Measurements from ENCODE around the gene SESTD1.
A peak's percentile ranks its signal among the peaks of the same experiment; 100 is the strongest.
"Not testable (repeated sequence)": the region's sequence is repeated elsewhere in the genome, so short reads cannot be mapped to it uniquely, and the experiment has no call there.

SESTD1 gene

GRCh38 chr2:179224361-179224760, 40.3 kb downstream of the SESTD1 start:
- TF ChIP-seq PPARA (CRISPR knock-in tag; IDR thresholded peaks at IDR 0.05; ENCODE audit: borderline replicate concordance) (no peak), CSDC2 (CRISPR knock-in tag; IDR thresholded peaks at IDR 0.05) (no peak), CSRNP3 (CRISPR knock-in tag; IDR thresholded peaks at IDR 0.05) (no peak), CREB5 (CRISPR knock-in tag; IDR thresholded peaks at IDR 0.05; ENCODE audit: low read depth) (no peak), ZC3H10 (CRISPR knock-in tag; IDR thresholded peaks at IDR 0.05) (no peak), ESRRG (CRISPR knock-in tag; IDR thresholded peaks at IDR 0.05) (no peak), ISL1 (CRISPR knock-in tag; IDR thresholded peaks at IDR 0.05) (no peak), ZNF565 (CRISPR knock-in tag; conservative IDR thresholded peaks at IDR 0.05; ENCODE audit: low read depth) (no peak)
- TF ChIP-seq, protein P1, sequence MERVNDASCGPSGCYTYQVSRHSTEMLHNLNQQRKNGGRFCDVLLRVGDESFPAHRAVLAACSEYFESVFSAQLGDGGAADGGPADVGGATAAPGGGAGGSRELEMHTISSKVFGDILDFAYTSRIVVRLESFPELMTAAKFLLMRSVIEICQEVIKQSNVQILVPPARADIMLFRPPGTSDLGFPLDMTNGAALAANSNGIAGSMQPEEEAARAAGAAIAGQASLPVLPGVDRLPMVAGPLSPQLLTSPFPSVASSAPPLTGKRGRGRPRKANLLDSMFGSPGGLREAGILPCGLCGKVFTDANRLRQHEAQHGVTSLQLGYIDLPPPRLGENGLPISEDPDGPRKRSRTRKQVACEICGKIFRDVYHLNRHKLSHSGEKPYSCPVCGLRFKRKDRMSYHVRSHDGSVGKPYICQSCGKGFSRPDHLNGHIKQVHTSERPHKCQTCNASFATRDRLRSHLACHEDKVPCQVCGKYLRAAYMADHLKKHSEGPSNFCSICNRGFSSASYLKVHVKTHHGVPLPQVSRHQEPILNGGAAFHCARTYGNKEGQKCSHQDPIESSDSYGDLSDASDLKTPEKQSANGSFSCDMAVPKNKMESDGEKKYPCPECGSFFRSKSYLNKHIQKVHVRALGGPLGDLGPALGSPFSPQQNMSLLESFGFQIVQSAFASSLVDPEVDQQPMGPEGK (CRISPR knock-in tag; IDR thresholded peaks at IDR 0.05; ENCODE audit: borderline replicate concordance) = no peak
- no peak for ATAC-seq

- no peak for ATAC-seq
- TF ChIP-seq ZC3H10 (CRISPR knock-in tag; IDR thresholded peaks at IDR 0.05) (no peak), POU6F1 (CRISPR knock-in tag; IDR thresholded peaks at IDR 0.05; ENCODE audit: borderline replicate concordance, low read depth) (no peak), ZNF565 (CRISPR knock-in tag; conservative IDR thresholded peaks at IDR 0.05; ENCODE audit: low read depth) (no peak)
Observed at GRCh38 chr2:179222076-179222475, 42.6 kb downstream of the SESTD1 start.

DNA sequence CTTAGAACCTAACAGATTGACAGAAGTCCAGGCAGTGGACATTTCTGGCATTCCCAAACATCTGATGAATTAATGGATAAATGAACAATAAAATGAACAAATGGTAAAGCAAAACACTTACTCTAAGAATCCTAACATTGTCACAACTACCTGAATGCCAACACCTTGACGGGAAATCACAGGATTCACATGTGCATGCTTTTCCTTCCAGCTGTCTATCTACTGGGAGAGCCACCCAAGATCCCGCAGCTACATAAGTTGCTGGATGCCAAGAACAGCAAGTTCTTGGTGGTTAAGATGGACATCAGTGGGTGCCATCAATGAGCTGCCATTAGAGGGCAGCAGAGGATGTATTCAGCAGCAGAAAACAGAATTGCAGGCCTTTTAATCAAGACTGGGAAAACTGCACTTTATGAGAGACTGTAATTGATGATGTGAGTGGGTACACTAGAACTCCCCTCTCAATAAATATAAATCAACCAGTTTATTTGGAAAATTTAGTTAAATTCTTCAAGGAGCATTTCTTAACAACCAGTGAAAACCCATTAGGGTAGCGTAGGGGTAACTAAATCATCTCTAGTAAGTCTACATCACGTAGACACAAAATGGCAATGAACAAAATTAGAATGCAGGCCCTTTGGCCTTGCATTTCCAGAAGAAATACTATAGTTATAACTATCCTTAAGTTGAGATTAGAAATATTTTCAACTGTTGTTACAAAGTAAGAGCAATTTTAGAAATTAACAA, 45.6 kb downstream of the SESTD1 start:
- TF ChIP-seq BACH2 (CRISPR knock-in tag; IDR thresholded peaks at IDR 0.05; ENCODE audit: borderline replicate concordance) (no peak), CSRNP3 (CRISPR knock-in tag; IDR thresholded peaks at IDR 0.05) (no peak), ZC3H10 (CRISPR knock-in tag; IDR thresholded peaks at IDR 0.05) (no peak), ZFP3 (CRISPR knock-in tag; IDR thresholded peaks at IDR 0.05) (no peak), TOX (CRISPR knock-in tag; IDR thresholded peaks at IDR 0.05; ENCODE audit: borderline replicate concordance) (no peak), GLIS3 (CRISPR knock-in tag; IDR thresholded peaks at IDR 0.05) (no peak), CSDC2 (CRISPR knock-in tag; IDR thresholded peaks at IDR 0.05) (no peak), TCF4 (CRISPR knock-in tag; IDR thresholded peaks at IDR 0.05; ENCODE audit: borderline replicate concordance) (no peak), ZNF70 (CRISPR knock-in tag; IDR thresholded peaks at IDR 0.05) (no peak), PPARA (CRISPR knock-in tag; IDR thresholded peaks at IDR 0.05; ENCODE audit: borderline replicate concordance) (no peak), SNAI2 (CRISPR knock-in tag; IDR thresholded peaks at IDR 0.05) (no peak), OSR1 (CRISPR knock-in tag; IDR thresholded peaks at IDR 0.05) (no peak), ISL1 (CRISPR knock-in tag; IDR thresholded peaks at IDR 0.05) (no peak), ARNTL (CRISPR knock-in tag; IDR thresholded peaks at IDR 0.05; ENCODE audit: borderline replicate concordance, low read depth) (no peak), ZFP30 (CRISPR knock-in tag; IDR thresholded peaks at IDR 0.05) (no peak), ZNF565 (CRISPR knock-in tag; conservative IDR thresholded peaks at IDR 0.05; ENCODE audit: low read depth) (no peak), POU6F1 (CRISPR knock-in tag; IDR thresholded peaks at IDR 0.05; ENCODE audit: borderline replicate concordance, low read depth) (no peak)
- TF ChIP-seq, protein P1 (CRISPR knock-in tag; IDR thresholded peaks at IDR 0.05; ENCODE audit: borderline replicate concordance) = no peak
- TF ChIP-seq, protein P2, sequence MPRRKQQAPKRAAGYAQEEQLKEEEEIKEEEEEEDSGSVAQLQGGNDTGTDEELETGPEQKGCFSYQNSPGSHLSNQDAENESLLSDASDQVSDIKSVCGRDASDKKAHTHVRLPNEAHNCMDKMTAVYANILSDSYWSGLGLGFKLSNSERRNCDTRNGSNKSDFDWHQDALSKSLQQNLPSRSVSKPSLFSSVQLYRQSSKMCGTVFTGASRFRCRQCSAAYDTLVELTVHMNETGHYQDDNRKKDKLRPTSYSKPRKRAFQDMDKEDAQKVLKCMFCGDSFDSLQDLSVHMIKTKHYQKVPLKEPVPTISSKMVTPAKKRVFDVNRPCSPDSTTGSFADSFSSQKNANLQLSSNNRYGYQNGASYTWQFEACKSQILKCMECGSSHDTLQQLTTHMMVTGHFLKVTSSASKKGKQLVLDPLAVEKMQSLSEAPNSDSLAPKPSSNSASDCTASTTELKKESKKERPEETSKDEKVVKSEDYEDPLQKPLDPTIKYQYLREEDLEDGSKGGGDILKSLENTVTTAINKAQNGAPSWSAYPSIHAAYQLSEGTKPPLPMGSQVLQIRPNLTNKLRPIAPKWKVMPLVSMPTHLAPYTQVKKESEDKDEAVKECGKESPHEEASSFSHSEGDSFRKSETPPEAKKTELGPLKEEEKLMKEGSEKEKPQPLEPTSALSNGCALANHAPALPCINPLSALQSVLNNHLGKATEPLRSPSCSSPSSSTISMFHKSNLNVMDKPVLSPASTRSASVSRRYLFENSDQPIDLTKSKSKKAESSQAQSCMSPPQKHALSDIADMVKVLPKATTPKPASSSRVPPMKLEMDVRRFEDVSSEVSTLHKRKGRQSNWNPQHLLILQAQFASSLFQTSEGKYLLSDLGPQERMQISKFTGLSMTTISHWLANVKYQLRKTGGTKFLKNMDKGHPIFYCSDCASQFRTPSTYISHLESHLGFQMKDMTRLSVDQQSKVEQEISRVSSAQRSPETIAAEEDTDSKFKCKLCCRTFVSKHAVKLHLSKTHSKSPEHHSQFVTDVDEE (CRISPR knock-in tag; IDR thresholded peaks at IDR 0.05) = no peak
- ATAC-seq = peak; percentile 93

DNA sequence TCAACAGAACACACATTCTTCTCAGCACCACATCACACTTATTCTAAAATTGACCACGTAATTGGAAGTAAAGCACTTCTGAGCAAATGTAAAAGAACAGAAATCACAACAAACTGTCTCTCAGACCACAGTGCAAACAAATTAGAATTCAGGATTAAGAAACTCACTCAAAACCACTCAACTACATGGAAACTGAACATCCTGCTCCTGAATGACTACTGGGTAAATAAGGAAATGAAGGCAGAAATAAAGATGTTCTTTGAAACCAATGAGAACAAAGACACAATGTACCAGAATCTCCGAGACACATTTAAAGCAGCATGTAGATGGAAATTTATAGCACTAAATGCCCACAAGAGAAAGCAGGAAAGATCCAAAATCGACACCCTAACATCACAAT, 50.0 kb downstream of the SESTD1 start:
- ATAC-seq = not testable (repeated sequence)

Data from SK-N-SH treated with all-trans-retinoic acid at 6 μM for 48 hours (cell line).